Neural progenitor cell (in vitro differentiated cells): ENCODE results near the gene SHKBP1.

Experiments
- CTCF ChIP-seq: fragments of 200-600 bp; sonication (generic); IDR thresholded peaks from 2 replicates; pipeline ENCODE4 v1.5.1; 2017; ENCODE audit warnings: antibody characterized with exemption, mild to moderate bottlenecking
- EZH2 ChIP-seq: fragments of 200-600 bp; sonication (generic); IDR thresholded peaks from 2 replicates; pipeline ENCODE4 v1.6.1; 2017; ENCODE audit warnings: antibody characterized with exemption, mild to moderate bottlenecking, moderate library complexity
- EZH2phosphoT487 ChIP-seq: fragments of 200-600 bp; sonication (generic); IDR thresholded peaks from 2 replicates; pipeline ENCODE4 v1.6.1; 2017; ENCODE audit warnings: antibody characterized with exemption

- no peak for TF ChIP-seq CTCF
- TF ChIP-seq EZH2phosphoT487, result no peak
- TF ChIP-seq EZH2, result no peak
These were observed 4.9 kb downstream of the SHKBP1 start for GRCh38 chr19:40581531-40581930.
